GM21423 (cell line): ENCODE measurements around the gene CDH5.
"Not testable (repeated sequence)": the region's sequence is repeated elsewhere in the genome, so short reads cannot be mapped to it uniquely, and the experiment has no call there.

Experiments
- ATAC-seq: cut with Tn5 transposase; IDR thresholded peaks from one replicate; pipeline ENCODE4 v1.9.1; 2021; ENCODE audit warnings: mild to moderate bottlenecking, moderate library complexity; ENCODE audit not compliant: unreplicated experiment

CDH5 gene

DNA sequence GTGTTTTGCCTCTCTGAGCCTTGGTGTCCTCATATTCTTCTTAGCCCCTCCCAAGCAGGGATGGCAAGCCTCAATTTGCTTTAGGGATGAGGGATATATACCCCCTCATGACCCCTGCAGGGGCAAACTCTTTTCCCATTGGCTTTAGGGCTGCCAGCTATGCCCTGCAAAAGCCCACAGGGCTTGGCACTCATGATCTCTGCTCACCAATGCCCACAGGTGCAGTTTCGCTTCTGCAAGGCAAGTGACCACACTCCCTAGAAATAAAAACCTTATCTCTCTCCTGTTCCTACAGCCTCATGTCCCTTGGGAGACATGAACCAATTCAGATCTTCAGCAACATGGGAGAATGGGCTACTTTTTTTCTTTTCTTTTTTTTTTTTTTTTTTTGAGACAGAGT is 69.4 kb downstream of the CDH5 start:
- no peak for ATAC-seq

GRCh38 chr16:66437391-66437945 is 71.0 kb downstream of the CDH5 start:
- ATAC-seq = no peak

- ATAC-seq = no peak
These were observed 72.0 kb downstream of the CDH5 start for GRCh38 chr16:66438536-66438935.

- ATAC-seq = no peak
These were observed 72.7 kb downstream of the CDH5 start for GRCh38 chr16:66439051-66439730.

- no peak for ATAC-seq
These were observed 73.8 kb downstream of the CDH5 start for GRCh38 chr16:66440271-66440802.

DNA sequence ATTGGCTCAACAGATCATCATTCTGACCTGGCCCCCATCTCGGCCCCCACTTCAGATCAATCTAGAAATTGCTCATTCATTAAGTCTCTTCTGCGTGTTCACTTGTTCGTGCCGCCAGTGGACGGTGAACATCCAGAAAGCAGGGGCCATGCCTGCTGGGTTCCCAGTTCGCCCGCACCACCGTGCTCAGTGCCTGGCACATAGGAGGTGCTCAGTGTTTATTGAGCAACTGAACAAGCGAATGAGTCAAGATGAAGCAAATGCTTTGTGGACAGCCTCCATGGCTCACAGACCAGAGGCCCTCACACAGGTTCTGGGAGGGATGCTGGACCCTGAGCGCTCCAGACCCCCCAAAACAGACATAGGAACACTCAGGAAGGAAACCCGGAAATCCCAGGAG is 74.5 kb downstream of the CDH5 start:
- no peak for ATAC-seq

DNA sequence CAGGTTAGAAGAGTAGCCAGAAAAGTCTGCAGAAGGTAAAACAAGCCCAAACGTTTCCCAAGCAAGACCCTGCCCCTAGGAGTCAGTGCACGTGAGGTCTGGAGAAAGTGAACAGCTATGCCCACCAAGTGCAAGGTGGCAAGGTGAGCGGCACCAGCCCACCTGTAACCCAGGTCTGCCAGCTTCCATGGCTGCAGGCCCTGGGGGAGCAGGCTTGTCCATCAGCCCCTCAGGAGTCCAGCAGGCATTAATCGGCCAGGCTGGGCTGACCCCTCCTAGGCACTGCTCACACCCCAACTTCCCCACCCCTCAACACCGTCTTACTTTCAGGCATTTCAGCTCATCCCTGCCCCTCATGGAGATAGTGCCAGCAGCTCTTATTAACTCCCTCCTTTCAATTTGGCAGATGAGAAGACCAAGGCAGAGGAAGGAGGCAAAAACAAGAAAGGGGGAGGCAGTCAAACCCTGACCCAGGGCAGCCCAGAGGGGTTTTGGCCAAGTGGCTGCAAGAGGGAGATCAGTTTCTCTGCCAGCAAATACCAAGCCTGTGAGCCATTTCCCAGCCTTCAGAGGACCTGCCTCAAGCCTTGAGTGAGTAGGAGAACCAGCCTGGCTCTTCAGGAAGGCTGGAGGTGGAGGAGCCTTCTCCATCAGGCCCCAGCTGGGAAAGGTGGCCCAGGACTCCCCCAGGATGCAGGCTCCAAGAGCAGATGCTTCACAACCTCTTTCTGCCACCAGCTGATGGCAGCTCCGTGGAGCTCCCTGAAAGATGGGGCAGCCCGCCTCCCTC is 75.3 kb downstream of the CDH5 start:
- no peak for ATAC-seq

GRCh38 chr16:66442502-66443268 is 76.2 kb downstream of the CDH5 start:
- ATAC-seq = no peak

DNA sequence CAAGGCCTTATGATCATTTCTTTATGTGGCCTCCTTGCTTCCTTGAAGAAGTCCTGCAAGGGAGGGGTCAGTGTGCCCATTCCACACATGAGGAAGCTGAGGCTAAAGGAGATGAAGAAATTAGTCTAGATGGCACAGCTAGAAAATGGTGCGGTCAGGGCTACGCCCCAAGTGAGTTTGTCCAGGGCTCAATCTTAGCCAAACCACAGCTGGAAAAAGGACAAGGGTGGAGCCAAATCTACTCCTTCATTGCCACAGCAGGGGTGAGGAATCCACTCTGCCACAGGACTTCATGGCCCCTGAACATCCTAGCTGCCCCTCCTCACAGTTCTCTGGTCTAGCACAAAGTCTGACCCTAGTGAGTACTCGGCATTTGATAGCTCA is 76.8 kb downstream of the CDH5 start:
- no peak for ATAC-seq

- ATAC-seq = no peak
These were observed 77.6 kb downstream of the CDH5 start for GRCh38 chr16:66444049-66444481.

DNA sequence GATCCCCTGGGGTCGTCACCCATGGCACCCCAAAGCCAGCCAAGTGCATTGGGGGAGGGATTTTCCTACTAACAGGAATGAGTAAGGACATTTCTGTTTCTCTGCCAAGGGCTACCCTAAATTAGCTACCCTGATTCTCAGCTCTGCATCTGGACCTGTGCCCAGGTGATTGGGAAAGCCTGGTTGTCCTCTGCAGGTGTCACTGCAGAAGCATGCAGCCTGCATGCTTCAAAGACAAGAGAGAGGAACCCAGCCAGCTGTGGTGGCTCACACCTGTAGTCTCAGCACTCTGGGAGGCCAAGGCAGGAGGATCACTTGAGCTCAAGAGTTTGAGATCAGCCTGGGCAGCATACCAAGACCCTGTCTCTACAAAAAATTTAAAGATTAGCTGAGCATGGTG is 80.2 kb downstream of the CDH5 start:
- ATAC-seq = no peak

DNA sequence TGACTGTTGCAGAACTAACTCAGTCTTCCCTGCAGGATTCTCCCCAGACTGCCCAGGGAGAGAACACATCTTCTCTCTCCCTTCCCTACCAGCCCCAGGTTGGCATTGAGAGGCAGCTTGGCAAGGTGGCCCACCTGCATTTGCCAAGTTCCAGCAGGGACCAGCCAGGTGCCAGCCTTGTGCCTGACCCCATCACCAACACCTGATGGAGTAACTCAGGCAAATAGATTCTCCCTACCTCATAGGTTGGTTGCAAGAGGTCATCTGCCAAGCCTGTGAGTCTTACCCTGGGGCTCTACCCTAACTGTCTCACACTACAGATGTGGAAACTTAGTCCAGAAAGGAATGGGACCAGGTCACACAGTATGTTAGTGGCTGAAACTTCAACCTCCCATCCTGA is 81.0 kb downstream of the CDH5 start:
- no peak for ATAC-seq

- no peak for ATAC-seq
These were observed 85.1 kb downstream of the CDH5 start for GRCh38 chr16:66451548-66451947.

GRCh38 chr16:66453230-66453629 is 86.7 kb downstream of the CDH5 start:
- ATAC-seq = not testable (repeated sequence)
